GM18867 (cell line): Measurements from ENCODE around the gene CLEC4C.
A peak's percentile ranks its signal among the peaks of the same experiment; 100 is the strongest.
"Not testable (repeated sequence)": the region's sequence is repeated elsewhere in the genome, so short reads cannot be mapped to it uniquely, and the experiment has no call there.

ENCODE experiments used
- ATAC-seq: cut with Tn5 transposase; IDR thresholded peaks from one replicate; pipeline ENCODE4 v1.9.1; 2021; ENCODE audit warnings: mild to moderate bottlenecking, moderate library complexity; ENCODE audit not compliant: unreplicated experiment

CLEC4C gene, protein sequence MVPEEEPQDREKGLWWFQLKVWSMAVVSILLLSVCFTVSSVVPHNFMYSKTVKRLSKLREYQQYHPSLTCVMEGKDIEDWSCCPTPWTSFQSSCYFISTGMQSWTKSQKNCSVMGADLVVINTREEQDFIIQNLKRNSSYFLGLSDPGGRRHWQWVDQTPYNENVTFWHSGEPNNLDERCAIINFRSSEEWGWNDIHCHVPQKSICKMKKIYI

GRCh38 chr12:7747246-7747645, at the start of gene CLEC4C:
Gene CLEC4C, minus strand, starts transcription at chr12:7747375. Its CDS starts 27 bp downstream, at chr12:7747348.
- no peak for ATAC-seq

- no peak for ATAC-seq
These were observed 46.0 kb upstream of the CLEC4C start for GRCh38 chr12:7793211-7793610.

DNA sequence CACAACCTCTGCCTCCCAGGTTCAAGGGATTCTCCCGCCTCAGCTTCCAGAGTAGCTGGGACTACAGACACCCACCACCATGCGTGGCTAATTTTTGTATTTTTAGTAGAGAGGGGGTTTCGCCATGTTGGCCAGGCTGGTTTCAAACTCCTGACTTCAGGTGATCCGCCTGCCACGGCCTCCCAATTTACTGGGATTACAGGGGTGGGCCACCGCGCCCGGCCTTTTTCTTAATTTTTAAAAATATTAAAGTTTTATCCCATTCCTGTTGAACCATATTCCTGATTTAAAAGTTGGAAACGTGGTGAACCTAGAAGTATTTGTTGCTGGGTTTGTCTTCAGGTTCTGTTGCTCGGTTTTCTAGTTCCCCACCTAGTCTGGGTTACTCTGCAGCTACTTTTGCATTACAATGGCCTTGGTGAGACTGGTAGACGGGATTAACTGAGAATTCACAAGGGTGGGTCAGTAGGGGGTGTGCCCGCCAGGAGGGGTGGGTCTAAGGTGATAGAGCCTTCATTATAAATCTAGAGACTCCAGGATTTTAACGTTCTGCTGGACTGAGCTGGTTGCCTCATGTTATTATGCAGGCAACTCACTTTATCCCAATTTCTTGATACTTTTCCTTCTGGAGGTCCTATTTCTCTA, 41.8 kb upstream of the CLEC4C start, which contains the start of gene NANOG:
Gene NANOG (plus strand): TSS at position 519 of the 645 bp plus-strand sequence. CDS start 213 bp downstream, outside the sequence.
- ATAC-seq = not testable (repeated sequence)

DNA sequence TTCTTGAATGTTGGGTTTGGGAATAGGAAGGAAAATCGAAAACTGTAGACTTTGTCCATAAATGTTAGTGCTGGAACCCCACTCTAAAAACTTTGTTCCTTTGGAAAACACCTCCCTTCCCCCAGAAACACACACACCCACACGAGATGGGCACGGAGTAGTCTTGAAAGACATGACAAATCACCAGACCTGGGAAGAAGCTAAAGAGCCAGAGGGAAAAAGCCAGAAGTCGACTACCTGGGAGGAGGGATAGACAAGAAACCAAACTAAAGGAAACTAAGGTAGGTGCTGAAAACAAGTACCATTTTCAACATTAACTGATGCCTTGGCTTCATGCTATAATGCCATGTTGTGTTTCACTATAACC, 41.1 kb upstream of the CLEC4C start:
- no peak for ATAC-seq

GRCh38 chr12:7787574-7788293, 40.6 kb upstream of the CLEC4C start:
- ATAC-seq = no peak

- no peak for ATAC-seq
These were observed 37.5 kb upstream of the CLEC4C start for GRCh38 chr12:7784701-7785100.

DNA sequence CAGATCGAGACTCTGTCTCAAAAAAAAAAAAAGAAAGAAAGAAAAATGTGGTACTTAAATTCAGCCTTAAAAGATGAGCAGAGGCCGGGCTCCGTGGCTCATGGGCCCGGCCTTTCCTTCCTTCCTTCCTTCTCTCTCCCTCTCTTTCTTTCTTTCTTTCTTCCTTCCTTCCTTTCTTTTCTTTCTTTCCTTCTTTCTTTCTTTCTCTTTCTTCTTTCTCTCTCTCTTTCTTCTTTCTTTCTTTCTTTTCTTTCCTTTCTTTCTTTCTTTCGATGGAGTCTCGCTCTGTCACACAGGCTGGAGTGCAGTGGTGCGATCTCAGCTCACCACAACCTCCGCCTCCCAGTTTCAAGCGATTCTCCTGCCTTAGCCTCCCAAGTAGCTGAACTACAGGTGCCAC, 36.3 kb upstream of the CLEC4C start:
- ATAC-seq = not testable (repeated sequence)

GRCh38 chr12:7782055-7782454, 34.9 kb upstream of the CLEC4C start:
- no peak for ATAC-seq

- ATAC-seq = no peak
These were observed 34.1 kb upstream of the CLEC4C start for GRCh38 chr12:7781274-7781673.

- no peak for ATAC-seq
These were observed 22.8 kb upstream of the CLEC4C start for GRCh38 chr12:7769999-7770398.

GRCh38 chr12:7758766-7759140, 11.6 kb upstream of the CLEC4C start:
- no peak for ATAC-seq

- ATAC-seq = no peak
These were observed 9.8 kb upstream of the CLEC4C start for GRCh38 chr12:7756993-7757392.

DNA sequence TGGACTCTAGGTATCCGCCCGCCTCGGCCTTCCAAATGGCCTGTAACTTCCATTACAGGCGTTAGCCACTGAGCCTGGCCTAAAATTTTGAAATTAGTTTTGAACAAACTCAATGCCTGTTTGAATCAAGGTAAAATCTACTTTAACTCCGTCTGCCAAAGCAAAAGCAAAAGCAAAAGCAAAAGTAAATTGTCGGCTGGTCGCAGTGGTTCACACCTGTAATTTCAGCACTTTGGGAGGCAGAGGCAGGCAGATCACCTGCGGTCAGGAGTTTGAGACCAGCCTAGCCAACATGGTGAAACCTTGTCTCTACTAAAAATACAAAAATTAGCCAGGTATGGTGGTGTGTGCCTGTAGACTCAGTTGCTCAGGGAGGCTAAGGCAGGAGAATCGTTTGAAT, 8.5 kb upstream of the CLEC4C start:
- not testable (repeated sequence) for ATAC-seq

- ATAC-seq = not testable (repeated sequence)
These were observed 5.1 kb upstream of the CLEC4C start for GRCh38 chr12:7751941-7752922.

- no peak for ATAC-seq
These were observed 4.2 kb upstream of the CLEC4C start for GRCh38 chr12:7751394-7751793.

DNA sequence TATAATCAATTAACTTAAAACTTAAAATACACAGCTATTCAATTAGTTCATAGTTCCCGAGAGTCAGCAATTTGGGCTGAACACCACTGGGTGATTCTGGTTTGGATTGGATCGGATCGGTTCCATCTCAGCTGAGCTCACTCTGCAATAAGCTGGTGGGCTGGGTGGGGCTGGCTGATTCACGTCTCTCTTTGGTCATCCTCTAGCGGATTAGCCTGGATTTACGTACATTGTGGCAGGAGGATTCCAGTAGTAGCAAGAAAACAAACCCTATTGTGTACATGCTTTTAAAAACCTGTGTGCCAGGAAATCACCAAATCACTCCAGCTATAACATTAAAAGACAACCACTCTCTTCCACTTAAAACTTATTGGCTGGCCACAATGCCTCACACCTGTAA, 3.2 kb upstream of the CLEC4C start:
- no peak for ATAC-seq

GRCh38 chr12:7749442-7749841, 2.3 kb upstream of the CLEC4C start:
- ATAC-seq = peak; percentile 59

DNA sequence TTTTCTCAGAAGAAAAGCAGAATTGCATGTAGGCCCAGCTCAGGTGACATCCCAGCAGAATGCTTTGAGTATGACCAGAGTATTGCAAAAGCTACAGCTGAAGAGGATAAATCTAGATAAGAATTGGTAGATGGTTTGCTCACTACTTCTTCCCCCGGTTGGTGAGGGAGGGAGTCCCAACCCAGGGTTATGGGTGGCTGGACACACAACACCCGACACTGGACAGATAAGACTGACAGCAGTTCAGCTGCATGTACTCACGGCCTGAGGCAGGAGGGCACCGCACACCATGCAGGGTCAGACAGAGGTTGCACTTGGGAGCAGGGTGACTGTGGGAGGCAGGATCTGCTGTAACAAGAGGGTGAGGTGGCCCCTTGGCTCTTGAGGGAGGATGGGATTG, 1.7 kb upstream of the CLEC4C start:
- ATAC-seq = no peak

- ATAC-seq = no peak
These were observed 14.2 kb downstream of the CLEC4C start for GRCh38 chr12:7732993-7733392.

DNA sequence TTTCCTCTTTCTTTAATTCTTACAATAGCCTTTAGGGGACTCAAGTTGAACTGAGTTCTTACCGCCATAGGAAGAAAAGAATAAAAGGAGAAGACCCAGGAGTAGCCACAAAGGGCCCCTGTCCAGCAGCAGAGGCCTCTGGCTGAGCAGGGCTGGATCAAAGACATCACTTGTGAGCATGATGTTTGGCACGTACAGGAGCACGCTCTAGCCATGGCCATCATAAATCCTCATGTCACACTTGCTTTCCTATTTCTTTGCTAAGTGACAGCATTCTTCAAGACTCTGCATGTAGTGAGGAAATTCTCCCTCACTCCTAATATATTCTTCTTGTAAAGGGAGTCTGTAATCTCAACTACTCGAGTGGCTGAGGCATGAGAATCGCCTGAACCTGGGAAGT, 15.7 kb downstream of the CLEC4C start:
- no peak for ATAC-seq

DNA sequence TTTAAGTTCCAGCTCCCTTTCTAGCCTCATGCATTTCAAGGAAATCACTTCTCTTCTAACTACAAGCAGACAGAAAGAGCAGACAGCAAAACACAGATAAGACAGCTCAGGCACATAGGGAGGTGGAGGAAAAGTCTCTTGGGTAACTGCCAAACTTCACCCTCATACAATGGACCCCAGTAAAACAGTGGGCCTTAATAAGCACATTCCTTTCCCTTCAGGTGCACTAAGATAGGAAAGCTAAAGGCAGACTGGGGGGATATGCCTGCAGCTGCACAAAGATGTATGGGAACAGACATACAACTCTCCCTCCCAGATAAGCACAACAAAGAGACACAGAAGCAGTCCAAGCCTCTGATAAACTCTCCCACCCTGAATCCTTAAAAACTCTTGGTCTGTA, 16.2 kb downstream of the CLEC4C start:
- not testable (repeated sequence) for ATAC-seq
